ENCODE data around the gene MX2.

DNA sequence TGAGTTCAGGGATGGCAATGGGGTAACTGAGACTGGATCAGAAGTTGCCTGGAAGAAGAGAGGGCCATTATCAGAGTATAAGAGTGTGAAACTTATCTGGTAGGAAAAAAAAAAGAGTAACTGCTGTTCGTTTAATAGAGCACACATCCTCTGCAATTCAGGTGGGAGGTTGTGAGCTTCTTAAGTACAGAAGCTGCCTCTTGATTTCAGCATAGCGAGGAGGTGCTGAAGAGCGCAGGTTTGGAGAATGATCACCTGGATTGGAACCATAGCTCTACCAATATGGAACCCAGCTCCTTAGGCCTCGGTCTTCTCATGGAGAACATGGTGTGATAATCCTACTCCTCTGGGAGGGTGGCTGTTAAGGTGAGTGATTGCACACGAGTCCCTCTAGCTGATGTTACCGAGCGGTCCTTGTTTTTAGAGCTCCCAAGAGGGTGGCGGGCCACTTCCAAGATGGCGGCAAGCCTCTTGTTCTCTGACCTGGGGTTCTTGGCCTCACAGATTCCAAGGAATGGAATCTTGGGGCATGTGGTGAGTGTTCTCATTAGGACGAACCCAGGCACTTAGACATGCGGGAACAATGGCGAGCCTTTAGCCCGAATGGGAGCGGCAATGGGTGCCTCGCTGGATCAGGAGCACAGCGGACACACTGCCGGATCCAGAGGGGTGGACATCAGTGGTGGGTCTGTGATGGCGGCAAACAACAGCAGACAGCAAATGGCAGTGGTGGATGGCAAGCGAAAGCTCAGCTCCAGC is 60.9 kb downstream of the MX2 start:
- TF ChIP-seq POLR2AphosphoS5 (IDR thresholded peaks at IDR 0.05; ENCODE audit: low read length) (no peak), EP300 (IDR thresholded peaks at IDR 0.05; ENCODE audit: borderline replicate concordance in 1 of 2, control insufficient read depth in 1 of 2, low read depth in 2 of 2, low read length in 2 of 2) (no peak), SMAD1 (IDR thresholded peaks at IDR 0.05; ENCODE audit: low read depth, partially characterized antibody) (no peak), POLR2A (IDR thresholded peaks at IDR 0.05; ENCODE audit: low read depth, low read length) (no peak)

All from GM12878 (cell line).